A549 (cell line): Measurements from ENCODE around the gene ANO10.

Experiments
- BCL3 ChIP-seq: fragments of >200 bp; sonication (Bioruptor Twin); formaldehyde crosslinking; IDR thresholded peaks from 3 replicates; pipeline ENCODE4 v1.6.1; 2016
- BHLHE40 ChIP-seq: IDR thresholded peaks from 2 replicates; pipeline ENCODE4 v1.6.1; 2012; ENCODE audit warnings: low read depth, low read length, inconsistent platforms
- CTCF ChIP-seq: fragments of >200 bp; sonication (Bioruptor Twin); formaldehyde crosslinking; IDR thresholded peaks from 3 replicates; pipeline ENCODE4 v1.5.1; 2016
- PHF8 ChIP-seq: fragments of 200-600 bp; sonication (generic); IDR thresholded peaks from 2 replicates; pipeline ENCODE4 v1.6.1; 2016; ENCODE audit warnings: low read depth, mild to moderate bottlenecking, antibody characterized with exemption, moderate library complexity, borderline replicate concordance
- SMC3 ChIP-seq: fragments of >200 bp; sonication (Bioruptor Twin); formaldehyde crosslinking; IDR thresholded peaks from 3 replicates; pipeline ENCODE4 v1.6.1; 2018; ENCODE audit warnings: inconsistent platforms
- USF2 ChIP-seq: fragments of 450-650 bp; IDR thresholded peaks from 2 replicates; pipeline ENCODE4 v1.6.1; 2014; ENCODE audit warnings: antibody characterized with exemption
- ZFP36 ChIP-seq: fragments of 450-650 bp; IDR thresholded peaks from 2 replicates; pipeline ENCODE4 v1.6.1; 2014; ENCODE audit warnings: borderline replicate concordance; ENCODE audit not compliant: partially characterized antibody
- TF ChIP-seq, protein P1 (sequence below): IDR thresholded peaks from 2 replicates; pipeline ENCODE4 v1.6.1; 2012; ENCODE audit warnings: low read depth, borderline replicate concordance
- TF ChIP-seq, protein P2 (sequence below): fragments of 250-450 bp; sonication (Bioruptor Pico); IDR thresholded peaks from 2 replicates; pipeline ENCODE4 v1.5.0; 2021; ENCODE audit warnings: mild to moderate bottlenecking, moderate library complexity, borderline replicate concordance

- TF ChIP-seq CTCF, result no peak
- TF ChIP-seq, protein P1, sequence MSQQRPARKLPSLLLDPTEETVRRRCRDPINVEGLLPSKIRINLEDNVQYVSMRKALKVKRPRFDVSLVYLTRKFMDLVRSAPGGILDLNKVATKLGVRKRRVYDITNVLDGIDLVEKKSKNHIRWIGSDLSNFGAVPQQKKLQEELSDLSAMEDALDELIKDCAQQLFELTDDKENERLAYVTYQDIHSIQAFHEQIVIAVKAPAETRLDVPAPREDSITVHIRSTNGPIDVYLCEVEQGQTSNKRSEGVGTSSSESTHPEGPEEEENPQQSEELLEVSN, result no peak
- no peak for TF ChIP-seq BHLHE40
- TF ChIP-seq SMC3, result no peak
- TF ChIP-seq, protein P2, sequence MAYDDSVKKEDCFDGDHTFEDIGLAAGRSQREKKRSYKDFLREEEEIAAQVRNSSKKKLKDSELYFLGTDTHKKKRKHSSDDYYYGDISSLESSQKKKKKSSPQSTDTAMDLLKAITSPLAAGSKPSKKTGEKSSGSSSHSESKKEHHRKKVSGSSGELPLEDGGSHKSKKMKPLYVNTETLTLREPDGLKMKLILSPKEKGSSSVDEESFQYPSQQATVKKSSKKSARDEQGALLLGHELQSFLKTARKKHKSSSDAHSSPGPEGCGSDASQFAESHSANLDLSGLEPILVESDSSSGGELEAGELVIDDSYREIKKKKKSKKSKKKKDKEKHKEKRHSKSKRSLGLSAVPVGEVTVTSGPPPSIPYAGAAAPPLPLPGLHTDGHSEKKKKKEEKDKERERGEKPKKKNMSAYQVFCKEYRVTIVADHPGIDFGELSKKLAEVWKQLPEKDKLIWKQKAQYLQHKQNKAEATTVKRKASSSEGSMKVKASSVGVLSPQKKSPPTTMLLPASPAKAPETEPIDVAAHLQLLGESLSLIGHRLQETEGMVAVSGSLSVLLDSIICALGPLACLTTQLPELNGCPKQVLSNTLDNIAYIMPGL (CRISPR knock-in tag), result no peak
- no peak for TF ChIP-seq PHF8
- TF ChIP-seq ZFP36, result no peak
- TF ChIP-seq USF2, result no peak
- TF ChIP-seq BCL3, result no peak
Observed at GRCh38 chr3:43364926-43365325, 256.9 kb downstream of the ANO10 start.
